CD4-positive, alpha-beta T cell treated with Interleukin-15 for 4 hours (primary cell): Measurements from ENCODE around the gene BICD1.
"Not testable (repeated sequence)": the region's sequence is repeated elsewhere in the genome, so short reads cannot be mapped to it uniquely, and the experiment has no call there.

Experiments
- DNase-seq: peaks from one replicate; pipeline ENCODE4 v3.0.0-alpha.2; 2020; ENCODE audit warnings: low spot score

BICD1 gene

DNA sequence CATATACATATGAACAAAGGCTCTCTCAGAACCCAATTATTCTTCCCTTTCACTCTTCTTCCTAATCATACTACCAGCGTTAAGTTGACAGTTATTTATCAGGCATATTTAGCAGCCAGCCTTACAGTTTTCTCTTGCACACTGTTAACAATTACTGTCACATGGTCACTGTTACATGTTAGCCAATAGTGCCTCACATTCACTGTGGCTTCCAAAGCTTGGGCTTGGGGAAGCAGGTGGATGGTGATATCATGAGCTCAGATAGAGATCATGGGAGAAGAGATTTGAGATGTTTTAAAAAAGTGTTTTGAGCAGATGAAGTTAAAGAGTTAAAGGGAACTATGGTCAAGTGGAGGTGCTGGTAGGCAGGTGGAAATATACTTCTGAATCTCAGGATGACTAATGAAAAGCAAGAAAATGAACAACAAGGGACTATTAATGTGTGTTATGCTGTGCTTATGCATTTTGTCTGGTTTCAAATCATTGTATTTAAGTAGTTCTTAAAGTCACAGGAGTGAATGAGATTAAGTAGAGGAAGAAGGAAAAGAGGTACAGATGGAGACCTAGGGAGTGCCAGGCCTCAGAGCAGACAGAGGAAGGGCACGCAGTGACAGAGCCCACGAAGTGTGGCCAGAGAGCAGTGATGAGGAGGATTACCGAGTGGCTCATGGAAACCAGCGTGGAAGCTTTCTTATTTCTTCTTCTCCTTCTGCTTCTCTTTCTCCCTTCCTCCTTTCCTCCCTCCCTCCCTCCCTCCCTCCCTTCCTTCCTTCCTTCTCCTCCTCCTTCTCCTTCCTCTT lies 39.6 kb downstream of the BICD1 start:
- no peak for DNase-seq

DNA sequence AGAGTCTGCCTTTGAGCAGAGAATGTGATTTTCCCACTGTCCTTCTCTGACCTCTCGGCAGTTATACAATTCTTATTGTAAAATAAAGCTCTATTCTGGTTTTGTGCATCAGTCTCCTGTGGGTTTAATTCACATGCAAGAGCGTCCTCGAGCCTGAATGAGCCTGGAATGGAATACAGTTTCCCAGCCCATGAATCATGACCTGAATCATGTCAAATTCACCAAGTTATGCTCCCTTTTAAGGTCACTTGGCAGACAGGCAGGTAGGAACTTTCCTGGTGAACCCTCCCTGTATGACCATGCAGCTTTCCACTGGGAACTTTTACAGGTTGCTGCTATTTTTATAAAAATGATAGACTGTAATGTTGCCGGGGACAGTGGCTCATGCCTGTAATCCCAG lies 41.7 kb downstream of the BICD1 start:
- no peak for DNase-seq

DNA sequence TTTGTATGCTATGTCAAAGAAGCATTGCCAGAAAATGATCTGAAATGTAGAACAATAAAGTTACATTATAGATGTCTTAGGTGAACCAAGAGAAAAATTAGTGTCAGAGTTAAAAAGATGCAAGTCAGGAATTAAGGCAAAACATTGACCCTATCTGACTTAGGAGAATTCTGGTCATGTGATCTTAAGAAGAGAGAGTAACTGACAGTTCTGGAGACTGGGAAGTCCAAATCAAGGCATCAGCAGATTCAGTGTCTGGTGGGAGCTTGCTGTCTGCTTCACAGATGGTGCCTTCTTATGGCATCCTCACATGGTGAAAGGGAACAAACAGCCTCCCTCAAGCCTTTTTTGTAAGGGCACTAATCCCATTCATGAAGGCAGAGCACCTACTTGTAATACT lies 42.8 kb downstream of the BICD1 start:
- no peak for DNase-seq

DNA sequence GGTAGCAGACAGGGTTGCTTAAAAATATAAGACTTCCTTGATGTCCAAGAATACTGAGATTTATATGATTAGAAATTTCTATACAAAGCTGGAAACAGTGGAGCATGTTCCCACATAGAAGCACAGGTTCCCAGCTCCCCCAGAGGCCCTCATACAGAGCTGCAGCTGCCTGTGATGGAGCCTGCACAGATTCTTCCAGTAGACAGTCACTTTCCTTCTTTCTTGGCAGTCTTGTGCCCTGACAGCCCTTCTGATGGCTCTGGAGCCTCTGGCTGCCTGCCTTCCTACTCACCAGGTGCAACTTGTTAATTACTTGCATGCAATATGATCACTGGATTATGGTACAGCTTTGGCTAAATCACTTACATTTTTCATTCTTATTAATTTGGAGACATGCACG lies 44.4 kb downstream of the BICD1 start:
- DNase-seq, result no peak

DNA sequence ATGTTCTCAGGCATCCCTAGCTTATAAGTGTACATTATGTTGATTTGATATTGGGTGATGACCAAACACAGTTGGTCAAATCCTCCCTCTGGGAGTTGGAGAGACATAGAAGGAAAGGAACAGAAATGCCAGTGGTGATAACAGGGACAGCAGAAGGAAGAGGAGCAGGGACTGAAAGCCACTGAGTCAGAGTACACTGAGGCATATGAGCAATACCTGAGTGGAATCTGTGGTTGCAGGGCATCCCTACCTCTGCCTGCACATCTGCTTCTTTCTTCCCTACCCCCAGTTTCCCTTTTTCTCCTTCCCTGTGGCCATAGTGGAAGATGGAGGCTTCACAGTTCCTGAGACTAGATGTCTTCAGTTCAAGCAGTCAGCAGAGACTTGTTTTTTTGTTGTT lies 44.9 kb downstream of the BICD1 start:
- DNase-seq, result no peak

DNA sequence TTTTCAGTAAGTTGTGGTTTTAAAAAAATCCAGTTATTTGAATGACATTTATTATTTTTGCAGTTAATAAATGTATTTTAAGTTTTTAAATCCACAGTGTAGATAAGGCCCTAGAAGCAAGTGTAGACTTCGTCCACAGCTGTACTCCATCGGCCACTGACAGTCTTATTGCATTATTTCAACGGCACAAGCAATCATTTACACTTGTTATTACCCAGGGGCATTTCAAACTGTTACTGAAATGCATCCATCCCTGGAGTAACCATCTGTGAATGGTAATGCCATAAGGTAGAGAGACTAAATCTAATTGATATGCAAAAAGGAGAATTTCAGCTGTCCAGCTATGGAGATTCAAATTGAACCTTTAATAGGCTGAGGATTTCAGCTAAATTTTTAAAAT lies 48.4 kb downstream of the BICD1 start:
- no peak for DNase-seq

DNA sequence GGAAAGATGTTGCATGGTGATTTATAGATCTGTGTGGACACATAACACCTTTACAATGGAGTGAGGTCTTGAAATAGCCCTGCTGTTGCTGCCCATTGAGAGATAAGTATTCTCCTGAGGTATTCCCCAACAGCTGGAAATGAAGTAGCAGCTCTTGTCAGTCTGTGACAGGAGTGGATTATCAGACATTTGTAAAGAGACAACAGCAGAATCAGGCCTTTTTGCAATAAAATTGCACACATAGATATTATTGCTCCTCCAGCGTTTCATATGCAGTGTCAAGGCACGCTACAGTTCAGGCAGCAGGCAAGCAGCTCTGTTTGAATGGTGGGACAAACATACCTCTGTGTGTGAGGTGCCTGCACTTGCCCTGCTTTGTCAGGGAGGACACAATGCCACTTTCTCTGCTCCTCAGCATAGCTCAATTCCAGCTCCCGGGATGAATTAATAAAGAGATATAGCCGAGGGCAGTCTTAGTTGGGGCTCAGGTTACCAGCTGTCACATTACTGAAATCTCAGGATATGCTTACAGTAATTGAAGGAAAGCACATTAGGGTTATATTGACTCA lies 49.4 kb downstream of the BICD1 start:
- DNase-seq, result no peak

DNA sequence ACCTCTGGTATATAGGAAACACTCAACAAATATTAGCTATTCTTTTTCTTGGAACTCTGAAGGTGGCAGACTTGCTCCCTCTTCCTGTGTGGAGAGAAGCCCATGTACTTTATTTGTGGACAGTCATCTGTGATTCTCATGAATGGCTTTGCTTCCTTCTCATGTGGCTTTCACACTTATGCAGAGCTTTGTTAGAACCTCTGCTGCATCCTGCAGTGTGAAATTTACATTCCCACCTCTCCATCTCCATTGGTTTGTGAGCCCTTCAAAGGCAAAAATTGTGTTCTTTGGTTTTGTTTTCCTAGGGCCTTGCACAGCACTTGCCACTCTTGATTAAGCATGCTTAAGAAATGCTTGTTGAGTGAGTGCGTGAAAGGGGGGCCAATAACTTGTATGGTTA lies 51.9 kb downstream of the BICD1 start:
- no peak for DNase-seq

DNA sequence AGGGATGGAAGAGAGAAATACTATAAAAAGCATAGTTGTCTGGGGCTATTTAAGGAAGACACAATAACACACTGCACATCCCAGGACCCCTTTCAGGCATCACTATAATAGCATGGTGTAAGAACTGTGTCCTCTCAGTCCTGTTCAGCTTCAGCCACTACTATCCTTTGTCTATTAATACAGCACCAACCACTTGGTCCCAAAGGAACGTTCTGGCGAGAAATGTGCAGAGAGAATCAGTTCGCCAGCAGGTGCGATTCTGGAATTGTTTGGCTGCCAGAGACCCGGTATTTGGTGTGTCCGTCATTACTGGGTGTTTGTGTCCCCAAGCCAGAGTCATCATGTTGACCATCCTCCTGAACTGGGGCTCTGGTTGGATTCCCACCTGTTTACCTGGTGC lies 52.7 kb downstream of the BICD1 start:
- no peak for DNase-seq

DNA sequence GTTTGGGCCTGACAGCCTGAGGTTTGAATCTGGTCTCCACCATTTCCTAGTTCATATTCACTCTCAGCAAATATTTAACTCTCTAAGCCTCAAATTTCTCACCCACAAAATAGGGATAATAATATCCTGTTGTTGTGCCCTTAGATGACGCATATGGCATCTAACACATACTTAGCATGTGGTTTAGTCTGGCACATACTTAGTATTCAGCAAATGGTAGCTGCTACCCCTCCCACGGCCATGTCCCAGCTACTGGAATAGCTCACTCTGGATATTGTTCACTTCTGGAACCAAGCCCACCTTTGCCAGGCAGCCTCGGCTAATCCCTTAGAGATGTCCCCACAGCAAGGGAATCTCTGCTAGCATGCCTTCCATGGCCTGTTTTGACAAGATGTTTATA lies 53.3 kb downstream of the BICD1 start:
- DNase-seq, result no peak

DNA sequence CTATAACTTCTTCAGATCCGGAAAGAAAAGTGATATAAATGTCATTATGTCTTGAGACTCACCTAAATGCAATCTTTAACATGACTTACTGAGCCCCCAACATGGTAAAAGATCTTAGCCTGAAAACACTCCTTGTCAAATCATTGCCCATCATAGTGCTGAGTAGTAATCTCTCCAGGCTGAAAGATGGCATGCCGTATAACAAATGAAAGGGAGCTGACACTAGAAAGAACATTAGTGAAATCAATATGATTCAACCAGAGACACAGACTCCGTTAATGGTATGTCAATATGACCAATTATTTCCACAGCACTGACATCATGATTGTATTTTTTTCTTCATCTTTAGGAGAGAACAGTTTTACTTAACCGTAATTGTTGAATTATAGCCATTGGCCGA lies 54.4 kb downstream of the BICD1 start:
- DNase-seq, result no peak

DNA sequence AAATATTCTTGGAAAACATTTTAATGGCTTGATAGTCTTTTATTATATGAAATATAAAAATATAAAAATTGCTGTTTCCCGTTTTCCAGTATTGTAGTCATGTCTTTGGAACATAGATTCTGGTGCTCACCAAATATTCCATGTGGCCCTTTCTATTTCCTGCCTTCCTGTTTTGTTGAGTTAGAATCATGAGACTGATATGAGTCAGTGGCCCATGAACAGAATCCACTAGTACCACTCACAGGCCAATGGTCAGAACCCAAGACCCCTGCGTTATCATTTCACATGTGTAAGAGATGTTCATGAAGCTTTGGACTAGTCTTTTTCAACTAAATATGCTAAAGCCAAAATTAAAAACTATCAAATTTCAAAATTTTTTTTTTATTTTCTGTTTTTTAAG lies 56.9 kb downstream of the BICD1 start:
- no peak for DNase-seq

DNA sequence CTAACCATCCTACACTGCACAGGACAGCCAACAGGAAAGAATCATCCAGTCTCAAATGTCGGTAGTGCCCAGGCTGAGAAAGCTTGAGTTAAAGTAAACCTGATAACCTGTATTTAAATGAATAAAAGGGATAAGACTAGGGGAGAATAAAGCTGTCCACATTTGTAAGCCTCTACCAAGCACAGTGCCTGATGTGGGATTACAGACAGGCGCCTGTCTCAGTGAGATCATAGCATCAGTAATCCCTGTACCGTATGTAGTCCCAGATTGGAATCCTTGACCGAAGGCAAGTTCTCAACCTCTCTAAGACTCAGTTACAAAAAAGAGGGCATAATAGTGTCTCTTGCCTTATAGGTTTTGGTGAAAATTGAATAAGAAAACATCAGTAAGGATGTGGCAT lies 59.9 kb downstream of the BICD1 start:
- DNase-seq, result no peak

DNA sequence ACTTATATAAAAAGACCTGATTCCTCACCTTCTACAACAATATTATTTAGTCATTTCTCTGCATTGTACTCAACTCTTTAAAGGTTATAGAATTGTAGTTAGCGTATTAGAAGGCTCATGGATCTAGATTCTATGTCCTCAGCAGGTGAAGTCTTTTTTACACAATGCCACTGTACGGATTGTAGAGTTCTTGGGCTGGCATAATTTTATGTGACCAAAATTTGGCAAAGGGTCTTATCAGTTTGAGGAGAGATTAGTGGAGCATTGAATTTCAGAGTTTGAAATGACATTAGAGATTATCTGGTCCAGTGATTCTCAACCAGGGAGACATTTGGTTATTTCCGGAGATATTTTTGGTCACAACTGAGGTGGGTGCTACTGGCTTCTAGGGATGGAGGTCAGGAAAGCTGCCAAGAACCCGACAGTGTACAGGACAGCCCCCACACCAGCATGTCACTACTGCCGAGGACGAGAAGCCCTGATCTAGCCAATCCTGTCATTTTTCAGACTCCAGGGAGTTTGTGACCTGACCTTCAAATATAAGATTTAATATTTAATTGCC lies 63.9 kb downstream of the BICD1 start:
- no peak for DNase-seq

DNA sequence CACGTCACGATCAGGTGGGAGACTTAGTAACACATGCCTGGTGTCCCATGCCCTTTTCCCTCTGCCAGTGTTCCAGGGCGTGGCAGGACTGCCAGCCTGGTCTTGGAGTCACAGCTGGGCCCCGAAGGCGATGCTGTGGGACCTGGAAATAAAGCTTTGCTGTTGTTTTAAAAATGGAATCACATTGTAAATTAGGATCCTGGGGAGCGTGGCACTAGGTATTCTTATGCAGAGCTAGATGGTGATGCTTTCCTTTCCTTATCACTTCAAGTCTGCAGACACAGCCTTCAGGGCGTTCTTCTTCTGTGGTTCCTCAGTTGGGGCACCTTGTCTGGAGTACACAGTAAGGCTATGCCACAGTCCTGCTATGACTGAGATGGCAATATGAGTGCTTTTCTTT lies 64.6 kb downstream of the BICD1 start:
- no peak for DNase-seq

DNA sequence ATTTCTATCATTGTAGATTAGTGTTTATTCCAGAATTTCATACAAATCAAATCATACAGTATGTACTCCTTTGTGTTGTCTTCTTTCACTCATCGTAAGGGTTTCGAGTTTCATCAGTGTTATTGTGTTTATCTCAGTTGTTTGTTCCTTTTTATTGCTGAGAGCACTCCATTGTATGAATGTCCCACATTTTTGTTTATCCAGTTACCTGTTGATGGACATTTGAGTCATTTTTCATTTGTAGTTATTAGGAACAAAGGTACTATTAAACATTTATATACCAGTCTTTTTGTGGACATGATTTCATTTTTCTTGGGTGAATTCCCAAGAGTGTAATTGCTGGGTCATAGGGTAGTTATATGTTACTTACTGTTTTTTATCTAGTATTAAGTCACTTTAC lies 70.0 kb downstream of the BICD1 start:
- no peak for DNase-seq

DNA sequence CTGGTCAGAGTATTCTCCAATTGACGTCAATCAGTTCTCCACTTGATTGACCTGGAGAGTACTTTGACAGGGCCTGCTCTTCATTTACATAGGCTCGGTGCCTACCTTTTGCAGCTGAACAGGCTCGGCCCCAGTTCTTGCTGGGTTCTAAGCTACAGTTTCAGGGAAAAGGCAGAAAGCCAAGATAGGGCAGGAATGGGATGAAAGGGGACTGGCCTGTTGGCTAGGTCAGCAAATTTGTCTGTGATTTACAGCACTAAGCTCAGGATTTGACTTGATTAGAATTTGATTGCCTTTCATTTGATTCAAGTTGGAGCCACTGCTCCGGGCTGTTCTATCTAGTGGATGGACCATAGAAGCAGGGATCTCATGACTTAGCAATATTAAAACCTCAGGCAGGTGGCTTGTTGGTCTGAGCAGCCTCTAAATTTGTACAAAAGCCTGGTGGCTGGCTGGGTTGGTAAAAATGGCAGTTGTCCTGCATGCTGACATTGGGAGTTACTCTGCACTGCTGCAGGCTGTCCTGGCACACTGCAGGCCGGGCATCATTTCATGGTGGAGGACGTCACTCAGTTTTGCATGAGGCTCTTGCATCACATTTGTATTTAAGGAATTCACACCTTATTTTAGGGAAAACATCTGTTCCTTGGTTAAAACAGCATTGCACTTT lies 71.8 kb downstream of the BICD1 start:
- no peak for DNase-seq

DNA sequence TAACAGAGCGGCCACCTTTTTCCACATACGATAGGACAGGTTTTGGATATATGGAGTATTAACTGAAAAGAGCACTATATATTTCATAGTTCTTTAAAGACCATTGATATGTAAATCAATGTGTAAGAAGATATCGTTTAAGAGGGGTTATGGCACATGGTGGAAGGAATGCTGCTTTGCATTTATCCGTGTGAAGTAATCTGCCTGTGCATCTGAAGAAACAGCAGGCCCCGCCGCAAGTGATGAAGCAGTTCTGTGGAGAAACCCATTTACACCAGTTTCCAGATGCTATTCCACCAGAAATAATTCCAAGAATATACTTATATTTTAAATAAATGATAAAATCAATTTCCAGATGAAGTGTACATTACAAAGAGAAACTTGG lies 72.4 kb downstream of the BICD1 start:
- no peak for DNase-seq

DNA sequence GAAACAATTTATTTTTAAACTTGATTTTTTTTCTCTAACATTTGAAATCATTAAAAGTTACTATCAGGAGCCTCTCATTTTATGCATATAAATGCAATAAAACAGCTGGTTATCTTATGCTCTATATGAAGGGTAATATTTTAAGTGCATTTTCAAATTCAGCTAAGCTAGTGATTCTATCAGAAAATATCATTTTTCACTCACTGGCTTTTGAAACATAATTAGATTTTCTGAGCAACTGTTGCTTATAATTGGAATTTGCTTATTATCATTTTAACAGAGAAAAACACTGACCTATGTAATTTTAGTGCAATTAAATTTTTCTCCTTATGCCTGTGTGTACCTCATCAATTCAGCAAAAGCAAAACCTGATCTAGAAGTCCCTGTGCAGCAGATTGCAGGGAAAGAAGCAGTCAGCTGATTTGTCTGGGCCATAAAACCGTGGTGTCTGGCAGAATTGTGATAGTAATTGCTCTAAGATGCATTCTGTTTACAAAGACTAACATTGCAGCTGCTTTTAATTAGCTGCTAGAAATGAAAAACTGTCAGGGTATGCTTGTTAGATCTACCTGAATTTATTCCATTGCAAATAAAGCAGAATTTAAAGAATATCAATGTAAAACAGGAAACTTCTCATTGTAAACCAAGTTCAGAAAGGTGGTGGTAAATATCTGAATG lies 75.0 kb downstream of the BICD1 start:
- DNase-seq, result no peak

DNA sequence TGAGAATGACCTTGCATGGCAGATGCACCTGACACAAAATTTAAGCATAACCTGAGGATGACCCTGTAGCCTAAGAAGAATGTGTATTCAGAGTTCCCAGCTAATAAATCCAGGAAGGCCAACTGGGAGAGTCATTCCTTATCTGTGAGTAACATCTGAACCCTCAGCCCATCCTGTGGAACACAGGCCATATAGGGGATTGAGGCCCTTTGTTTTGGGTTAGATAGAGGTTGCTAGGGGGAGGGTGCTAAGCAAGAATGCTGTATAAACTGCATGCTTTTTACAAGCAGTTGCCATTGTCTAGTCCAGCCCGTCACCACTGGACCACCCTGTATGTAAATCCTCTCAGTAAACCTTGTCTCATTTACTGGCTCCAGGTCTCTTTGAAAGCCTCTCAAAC lies 77.0 kb downstream of the BICD1 start:
- no peak for DNase-seq

DNA sequence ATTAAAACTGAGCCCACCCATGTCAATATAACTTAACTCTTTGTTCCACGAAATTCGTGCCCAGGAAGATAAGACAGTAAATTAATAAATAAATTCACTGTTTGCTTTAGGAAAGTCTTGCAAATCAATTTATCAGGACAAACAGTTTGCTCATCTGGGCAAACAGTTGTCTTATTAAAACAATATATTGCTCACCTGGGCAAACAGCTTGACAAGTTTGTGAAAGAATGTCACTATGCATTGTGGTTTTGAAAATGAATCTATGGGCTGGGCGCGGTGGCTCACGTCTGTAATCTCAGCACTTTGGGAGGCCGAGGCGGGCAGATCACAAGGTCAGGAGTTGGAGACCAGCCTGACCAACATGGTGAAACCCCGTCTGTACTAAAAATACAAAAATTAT lies 80.5 kb downstream of the BICD1 start:
- DNase-seq, result not testable (repeated sequence)

DNA sequence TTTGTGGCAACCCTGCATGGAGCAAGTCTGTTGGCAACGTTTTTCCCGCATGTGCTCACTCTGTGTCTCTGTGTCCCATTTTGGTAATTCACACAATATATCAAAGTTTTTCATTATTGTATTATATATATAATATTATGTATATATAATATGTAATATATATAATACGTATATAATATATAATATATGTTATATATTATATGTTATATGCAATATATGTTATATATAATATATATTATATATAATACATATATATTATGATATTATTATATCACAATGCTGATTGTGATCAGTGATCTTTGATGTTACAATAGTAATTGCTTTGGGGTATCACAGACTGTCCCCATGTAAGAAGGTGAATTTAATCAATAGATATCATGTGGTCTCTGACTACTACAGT lies 84.8 kb downstream of the BICD1 start:
- no peak for DNase-seq
